ENCODE results near the gene GADD45GIP1. TPM values are rescaled to one million over a fixed set of nuclear protein-coding genes. Genes with fewer than 3 reads are reported as not detected.

The GADD45GIP1 gene
- total RNA-seq, 1 donor from 2014 or later: 20.8 TPM

DNA sequence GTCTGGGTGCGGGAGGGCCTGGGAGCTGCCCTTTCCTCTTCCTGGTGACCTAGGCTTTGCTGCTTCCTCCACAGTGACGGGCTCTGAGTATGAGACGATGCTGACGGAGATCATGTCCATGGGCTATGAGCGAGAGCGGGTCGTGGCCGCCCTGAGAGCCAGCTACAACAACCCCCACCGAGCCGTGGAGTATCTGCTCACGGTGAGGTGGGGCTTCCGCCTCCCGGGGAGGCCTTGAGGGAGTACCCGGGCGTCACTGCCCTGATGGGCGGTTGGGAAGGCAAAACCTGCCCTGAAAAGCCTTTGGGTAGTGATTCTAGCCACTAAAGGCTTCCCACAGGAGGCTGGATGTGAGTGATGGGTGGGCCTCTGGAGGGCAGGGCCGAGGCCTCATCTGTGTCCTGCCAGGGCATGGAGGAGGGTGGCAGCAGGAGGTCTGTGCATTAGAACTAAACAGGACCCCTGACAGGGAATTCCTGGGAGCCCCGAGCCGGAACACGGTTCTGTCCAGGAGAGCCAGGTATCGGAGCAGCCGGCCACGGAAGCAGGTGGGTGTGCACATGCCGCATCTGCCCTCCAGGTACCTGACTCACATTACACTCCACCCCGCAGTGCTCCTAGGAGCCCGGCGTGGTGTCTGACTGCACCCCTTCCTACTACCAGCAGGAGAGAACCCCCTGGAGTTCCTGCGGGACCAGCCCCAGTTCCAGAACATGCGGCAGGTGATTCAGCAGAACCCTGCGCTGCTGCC, 8.2 kb downstream of the GADD45GIP1 start:
- Mint-ChIP-seq H3K4me3 (ENCODE audit: unreplicated experiment) (no peak overlapping the region), H3K4me1 (ENCODE audit: unreplicated experiment) (peaks cover 9% of the 10 kb centered on the region), H3K36me3 (ENCODE audit: low read depth, unreplicated experiment) (peaks cover 36% of the 10 kb centered on the region)

GRCh38 chr19:12947702-12948611, 9.1 kb downstream of the GADD45GIP1 start:
- Mint-ChIP-seq H3K4me3 (ENCODE audit: unreplicated experiment) (peak overlapping the region; percentile 65), H3K36me3 (ENCODE audit: low read depth, unreplicated experiment) (peaks cover 43% of the 10 kb centered on the region), H3K27ac (ENCODE audit: unreplicated experiment) (no peak overlapping the region), H3K4me1 (ENCODE audit: unreplicated experiment) (peaks cover 14% of the 10 kb centered on the region), H3K9me3 (ENCODE audit: unreplicated experiment) (no peaks in the 10 kb centered on the region), H3K27me3 (ENCODE audit: unreplicated experiment) (peaks cover 13% of the 10 kb centered on the region)
- TF ChIP-seq, protein P1, sequence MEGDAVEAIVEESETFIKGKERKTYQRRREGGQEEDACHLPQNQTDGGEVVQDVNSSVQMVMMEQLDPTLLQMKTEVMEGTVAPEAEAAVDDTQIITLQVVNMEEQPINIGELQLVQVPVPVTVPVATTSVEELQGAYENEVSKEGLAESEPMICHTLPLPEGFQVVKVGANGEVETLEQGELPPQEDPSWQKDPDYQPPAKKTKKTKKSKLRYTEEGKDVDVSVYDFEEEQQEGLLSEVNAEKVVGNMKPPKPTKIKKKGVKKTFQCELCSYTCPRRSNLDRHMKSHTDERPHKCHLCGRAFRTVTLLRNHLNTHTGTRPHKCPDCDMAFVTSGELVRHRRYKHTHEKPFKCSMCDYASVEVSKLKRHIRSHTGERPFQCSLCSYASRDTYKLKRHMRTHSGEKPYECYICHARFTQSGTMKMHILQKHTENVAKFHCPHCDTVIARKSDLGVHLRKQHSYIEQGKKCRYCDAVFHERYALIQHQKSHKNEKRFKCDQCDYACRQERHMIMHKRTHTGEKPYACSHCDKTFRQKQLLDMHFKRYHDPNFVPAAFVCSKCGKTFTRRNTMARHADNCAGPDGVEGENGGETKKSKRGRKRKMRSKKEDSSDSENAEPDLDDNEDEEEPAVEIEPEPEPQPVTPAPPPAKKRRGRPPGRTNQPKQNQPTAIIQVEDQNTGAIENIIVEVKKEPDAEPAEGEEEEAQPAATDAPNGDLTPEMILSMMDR (IDR thresholded peaks at IDR 0.05; ENCODE audit: unreplicated experiment): no peak
- no peak for DNase-seq (ENCODE audit: low spot score)

More for the DNA sequence above, 8.2 kb downstream of the GADD45GIP1 start:
- H3K9me3 Mint-ChIP-seq (ENCODE audit: unreplicated experiment): no peaks in the 10 kb centered on the region
- TF ChIP-seq, protein P1 (IDR thresholded peaks at IDR 0.05; ENCODE audit: unreplicated experiment): no peak
- H3K27ac Mint-ChIP-seq (ENCODE audit: unreplicated experiment): no peak overlapping the region
- peaks cover 13% of the 10 kb centered on the region for H3K27me3 Mint-ChIP-seq (ENCODE audit: unreplicated experiment)
- DNase-seq (ENCODE audit: low spot score): no peak

GRCh38 chr19:12946731-12947496, 10.1 kb downstream of the GADD45GIP1 start:
- TF ChIP-seq, protein P1 (IDR thresholded peaks at IDR 0.05; ENCODE audit: unreplicated experiment): no peak
- no peak for DNase-seq (ENCODE audit: low spot score)
- Mint-ChIP-seq H3K27ac (ENCODE audit: unreplicated experiment) (peak overlapping the region; percentile 96), H3K36me3 (ENCODE audit: low read depth, unreplicated experiment) (peaks cover 43% of the 10 kb centered on the region), H3K27me3 (ENCODE audit: unreplicated experiment) (peaks cover 15% of the 10 kb centered on the region), H3K4me3 (ENCODE audit: unreplicated experiment) (peak overlapping the region; percentile 95), H3K9me3 (ENCODE audit: unreplicated experiment) (no peaks in the 10 kb centered on the region), H3K4me1 (ENCODE audit: unreplicated experiment) (peaks cover 15% of the 10 kb centered on the region)

- H3K4me1 Mint-ChIP-seq (ENCODE audit: unreplicated experiment): peaks cover 15% of the 10 kb centered on the region
- H3K36me3 Mint-ChIP-seq (ENCODE audit: low read depth, unreplicated experiment): peaks cover 42% of the 10 kb centered on the region
- TF ChIP-seq, protein P1 (IDR thresholded peaks at IDR 0.05; ENCODE audit: unreplicated experiment): no peak
- peaks cover 12% of the 10 kb centered on the region for H3K27me3 Mint-ChIP-seq (ENCODE audit: unreplicated experiment)
- no peaks in the 10 kb centered on the region for H3K9me3 Mint-ChIP-seq (ENCODE audit: unreplicated experiment)
- peak; percentile 87 for DNase-seq (ENCODE audit: low spot score)
- H3K27ac Mint-ChIP-seq (ENCODE audit: unreplicated experiment): peak overlapping the region; percentile 96
- peak overlapping the region; percentile 95 for H3K4me3 Mint-ChIP-seq (ENCODE audit: unreplicated experiment)
Observed at GRCh38 chr19:12946092-12946721, 10.8 kb downstream of the GADD45GIP1 start.
